HepG2 (cell line): ENCODE results near the gene THSD4. TPM values are rescaled to one million over a fixed set of nuclear protein-coding genes. Genes with fewer than 3 reads are reported as not detected.

Experiments used
- EP300 ChIP-seq, 3 experiments: sonication (generic) in 1 of 3; formaldehyde crosslinking in 1 of 3; IDR thresholded peaks; 2 replicates each; pipeline versions ENCODE4 v1.5.1 to v1.6.1; 2011 to 2020; ENCODE audit warnings: low read depth in 2 of 3, low read length in 2 of 3, borderline replicate concordance in 1 of 3, improper control_type of control experiment in 1 of 3, mild to moderate bottlenecking in 1 of 3, missing genetic modification reagents in 1 of 3, moderate library complexity in 1 of 3
- HIVEP1 ChIP-seq: sonication (generic); formaldehyde crosslinking; IDR thresholded peaks from 2 replicates; pipeline ENCODE4 v1.4.0; 2020; ENCODE audit warnings: mild to moderate bottlenecking, missing genetic modification reagents
- PCBP1 ChIP-seq: fragments of 200-400 bp; formaldehyde crosslinking; IDR thresholded peaks from 2 replicates; pipeline ENCODE4 v1.6.1; 2017; ENCODE audit warnings: mild to moderate bottlenecking, low read depth, low read length, borderline replicate concordance
- PRMT3 ChIP-seq: sonication (generic); formaldehyde crosslinking; IDR thresholded peaks from 2 replicates; pipeline ENCODE4 v1.8.1; 2022; ENCODE audit warnings: low read depth, mild to moderate bottlenecking, moderate library complexity, missing genetic modification reagents, borderline replicate concordance
- RARA ChIP-seq: IDR thresholded peaks from 2 replicates; pipeline ENCODE4 v1.6.1; 2016; ENCODE audit warnings: missing genetic modification reagents, missing compliant biosample characterization
- SNAI1 ChIP-seq: sonication (generic); formaldehyde crosslinking; IDR thresholded peaks from 2 replicates; pipeline ENCODE4 v1.5.0; 2020; ENCODE audit warnings: mild to moderate bottlenecking, missing genetic modification reagents, borderline replicate concordance
- TOPORS ChIP-seq: sonication (generic); formaldehyde crosslinking; IDR thresholded peaks from 2 replicates; pipeline ENCODE4 v1.8.0; 2023; ENCODE audit warnings: mild to moderate bottlenecking, missing genetic modification reagents
- YEATS2 ChIP-seq: sonication (generic); formaldehyde crosslinking; IDR thresholded peaks from 2 replicates; pipeline ENCODE4 v1.4.0; 2020; ENCODE audit warnings: missing genetic modification reagents, borderline replicate concordance
- ZFP82 ChIP-seq: sonication (generic); formaldehyde crosslinking; IDR thresholded peaks from 2 replicates; pipeline ENCODE4 v1.5.1; 2020; ENCODE audit warnings: mild to moderate bottlenecking, missing genetic modification reagents, borderline replicate concordance
- ZIK1 ChIP-seq: sonication (generic); formaldehyde crosslinking; IDR thresholded peaks from 2 replicates; pipeline ENCODE4 v1.5.0; 2020; ENCODE audit warnings: mild to moderate bottlenecking, low read depth, missing genetic modification reagents, borderline replicate concordance
- ZNF12 ChIP-seq: sonication (generic); formaldehyde crosslinking; IDR thresholded peaks from 2 replicates; pipeline ENCODE4 v1.5.0; 2020; ENCODE audit warnings: missing genetic modification reagents
- ZNF296 ChIP-seq: sonication (generic); formaldehyde crosslinking; conservative IDR thresholded peaks from 2 replicates; pipeline ENCODE4 v1.5.0; 2020; ENCODE audit warnings: mild to moderate bottlenecking, missing genetic modification reagents
- ZNF317 ChIP-seq: sonication (generic); formaldehyde crosslinking; IDR thresholded peaks from 2 replicates; pipeline ENCODE4 v1.5.0; 2020; ENCODE audit warnings: mild to moderate bottlenecking, missing genetic modification reagents
- polyA plus RNA-seq, 8 experiments: library from polyadenylated mRNA; depleted of rRNA in 3 of 8; stranded (reverse) in 7 of 8; unstranded in 1 of 8; fragments of >200 nt; fragmentation: Illumina TruSeq in 4 of 8; extraction: Trizol in 4 of 8; gene quantifications; 2 replicates each; pipeline versions ENCODE4 v1.2.1 to v1.2.3, GENCODE V29; 2011 to 2016; ENCODE audit warnings: low read depth in 4 of 8, missing spikeins in 1 of 8, mixed read lengths in 1 of 8; ENCODE audit not compliant: insufficient read depth in 1 of 8
- total RNA-seq, 5 experiments: library from RNA; depleted of rRNA; stranded (reverse); fragments of >200 nt; fragmentation: Illumina TruSeq; extraction: Trizol; gene quantifications; 2 replicates each; pipeline ENCODE4 v1.2.3, GENCODE V29; 2016; ENCODE audit warnings: low read depth in 1 of 5
- TF ChIP-seq, protein P1 (sequence below): fragments of 450-650 bp; IDR thresholded peaks from 2 replicates; pipeline ENCODE4 v1.6.1; 2016
- TF ChIP-seq, protein P2 (sequence below): IDR thresholded peaks from 2 replicates; pipeline ENCODE4 v1.6.1; 2016; ENCODE audit warnings: missing compliant biosample characterization, missing genetic modification reagents, borderline replicate concordance
- TF ChIP-seq, protein P3 (sequence below): IDR thresholded peaks from 2 replicates; pipeline ENCODE4 v1.6.1; 2016
- TF ChIP-seq, protein P4 (sequence below): sonication (generic); formaldehyde crosslinking; IDR thresholded peaks from 2 replicates; pipeline ENCODE4 v1.4.0; 2020; ENCODE audit warnings: low read depth, mild to moderate bottlenecking, missing genetic modification reagents
- TF ChIP-seq, protein P5 (sequence below): sonication (generic); formaldehyde crosslinking; IDR thresholded peaks from 2 replicates; pipeline ENCODE4 v1.4.0; 2020; ENCODE audit warnings: mild to moderate bottlenecking, missing genetic modification reagents
- TF ChIP-seq, protein P6 (sequence below): IDR thresholded peaks from 2 replicates; pipeline ENCODE4 v1.6.1; 2012; ENCODE audit warnings: inconsistent platforms

Gene THSD4
- total and polyA plus RNA-seq, 2 of the 13 experiments (the other 11 are each of a cell fraction or from before 2014, with no cell fraction given): 0.07 to 0.21 TPM

DNA sequence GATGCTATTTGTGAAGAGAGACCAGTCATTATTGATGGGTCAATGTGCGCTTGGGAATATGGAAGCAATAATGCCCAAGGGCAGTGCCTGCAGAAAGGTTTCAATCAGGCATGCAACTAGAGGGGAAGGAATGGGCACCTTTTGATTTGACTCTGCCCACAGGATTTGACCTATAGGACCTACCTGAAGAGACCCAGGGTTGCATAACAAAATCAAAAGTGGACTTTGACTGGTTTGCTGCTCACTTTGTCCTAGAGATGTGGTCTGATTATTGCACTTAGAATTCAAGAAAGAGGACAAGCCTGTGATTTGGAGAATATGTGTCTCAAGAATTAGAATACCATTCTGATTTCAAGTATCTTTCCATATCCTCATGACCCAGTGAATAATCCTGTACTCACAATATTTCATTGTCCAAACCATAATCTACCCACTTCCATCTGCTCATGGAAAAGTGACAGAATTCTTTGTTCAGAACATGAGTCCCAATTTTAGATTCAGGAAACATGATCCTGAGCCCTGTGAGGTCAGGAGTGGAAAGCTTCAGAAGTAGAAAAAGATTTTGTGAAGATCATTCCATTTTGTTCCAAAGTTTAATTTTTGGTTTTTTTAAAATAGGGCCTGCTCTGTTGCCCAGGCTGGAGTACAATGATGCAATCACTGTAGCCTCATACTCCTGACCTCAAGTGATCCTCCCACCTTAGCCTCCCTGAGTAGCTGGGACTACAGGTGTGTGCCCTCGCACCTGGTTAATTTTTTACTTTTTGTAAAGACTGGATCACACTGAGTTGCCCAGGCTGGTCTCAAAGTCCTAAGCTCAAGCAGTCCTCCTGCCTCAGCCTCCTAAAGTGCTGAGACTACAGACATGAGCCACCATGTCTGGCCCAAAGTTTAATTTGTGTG is 543.8 kb downstream of the THSD4 start (continued):
- TF ChIP-seq, protein P1, sequence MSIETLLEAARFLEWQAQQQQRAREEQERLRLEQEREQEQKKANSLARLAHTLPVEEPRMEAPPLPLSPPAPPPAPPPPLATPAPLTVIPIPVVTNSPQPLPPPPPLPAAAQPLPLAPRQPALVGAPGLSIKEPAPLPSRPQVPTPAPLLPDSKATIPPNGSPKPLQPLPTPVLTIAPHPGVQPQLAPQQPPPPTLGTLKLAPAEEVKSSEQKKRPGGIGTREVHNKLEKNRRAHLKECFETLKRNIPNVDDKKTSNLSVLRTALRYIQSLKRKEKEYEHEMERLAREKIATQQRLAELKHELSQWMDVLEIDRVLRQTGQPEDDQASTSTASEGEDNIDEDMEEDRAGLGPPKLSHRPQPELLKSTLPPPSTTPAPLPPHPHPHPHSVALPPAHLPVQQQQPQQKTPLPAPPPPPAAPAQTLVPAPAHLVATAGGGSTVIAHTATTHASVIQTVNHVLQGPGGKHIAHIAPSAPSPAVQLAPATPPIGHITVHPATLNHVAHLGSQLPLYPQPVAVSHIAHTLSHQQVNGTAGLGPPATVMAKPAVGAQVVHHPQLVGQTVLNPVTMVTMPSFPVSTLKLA: no peak
- TF ChIP-seq EP300 (IDR thresholded peaks at IDR 0.05; ENCODE audit: low read depth in 2 of 2, low read length in 2 of 2) (peak in 1 of 2 experiments; percentile 27; a peak in 1 of 4 replicates), EP300 (CRISPR knock-in tag; IDR thresholded peaks at IDR 0.05; ENCODE audit: borderline replicate concordance) (no peak), PCBP1 (no peak), ZFP82 (CRISPR knock-in tag) (no peak), ZIK1 (no peak), HIVEP1 (no peak), RARA (CRISPR knock-in tag) (peak; percentile 70), PRMT3 (CRISPR knock-in tag) (no peak), YEATS2 (CRISPR knock-in tag) (no peak), SNAI1 (CRISPR knock-in tag) (no peak), ZNF12 (CRISPR knock-in tag) (no peak), TOPORS (CRISPR knock-in tag) (no peak), ZNF296 (CRISPR knock-in tag) (no peak), ZNF317 (CRISPR knock-in tag) (peak; percentile 28; the same call in 1 of the 2 replicates)
- TF ChIP-seq, protein P2, sequence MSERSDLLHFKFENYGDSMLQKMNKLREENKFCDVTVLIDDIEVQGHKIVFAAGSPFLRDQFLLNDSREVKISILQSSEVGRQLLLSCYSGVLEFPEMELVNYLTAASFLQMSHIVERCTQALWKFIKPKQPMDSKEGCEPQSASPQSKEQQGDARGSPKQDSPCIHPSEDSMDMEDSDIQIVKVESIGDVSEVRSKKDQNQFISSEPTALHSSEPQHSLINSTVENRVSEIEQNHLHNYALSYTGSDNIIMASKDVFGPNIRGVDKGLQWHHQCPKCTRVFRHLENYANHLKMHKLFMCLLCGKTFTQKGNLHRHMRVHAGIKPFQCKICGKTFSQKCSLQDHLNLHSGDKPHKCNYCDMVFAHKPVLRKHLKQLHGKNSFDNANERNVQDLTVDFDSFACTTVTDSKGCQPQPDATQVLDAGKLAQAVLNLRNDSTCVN: no peak
- TF ChIP-seq, protein P3, sequence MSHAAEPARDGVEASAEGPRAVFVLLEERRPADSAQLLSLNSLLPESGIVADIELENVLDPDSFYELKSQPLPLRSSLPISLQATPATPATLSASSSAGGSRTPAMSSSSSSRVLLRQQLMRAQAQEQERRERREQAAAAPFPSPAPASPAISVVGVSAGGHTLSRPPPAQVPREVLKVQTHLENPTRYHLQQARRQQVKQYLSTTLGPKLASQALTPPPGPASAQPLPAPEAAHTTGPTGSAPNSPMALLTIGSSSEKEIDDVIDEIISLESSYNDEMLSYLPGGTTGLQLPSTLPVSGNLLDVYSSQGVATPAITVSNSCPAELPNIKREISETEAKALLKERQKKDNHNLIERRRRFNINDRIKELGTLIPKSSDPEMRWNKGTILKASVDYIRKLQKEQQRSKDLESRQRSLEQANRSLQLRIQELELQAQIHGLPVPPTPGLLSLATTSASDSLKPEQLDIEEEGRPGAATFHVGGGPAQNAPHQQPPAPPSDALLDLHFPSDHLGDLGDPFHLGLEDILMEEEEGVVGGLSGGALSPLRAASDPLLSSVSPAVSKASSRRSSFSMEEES (CRISPR knock-in tag): no peak
- TF ChIP-seq, protein P4, sequence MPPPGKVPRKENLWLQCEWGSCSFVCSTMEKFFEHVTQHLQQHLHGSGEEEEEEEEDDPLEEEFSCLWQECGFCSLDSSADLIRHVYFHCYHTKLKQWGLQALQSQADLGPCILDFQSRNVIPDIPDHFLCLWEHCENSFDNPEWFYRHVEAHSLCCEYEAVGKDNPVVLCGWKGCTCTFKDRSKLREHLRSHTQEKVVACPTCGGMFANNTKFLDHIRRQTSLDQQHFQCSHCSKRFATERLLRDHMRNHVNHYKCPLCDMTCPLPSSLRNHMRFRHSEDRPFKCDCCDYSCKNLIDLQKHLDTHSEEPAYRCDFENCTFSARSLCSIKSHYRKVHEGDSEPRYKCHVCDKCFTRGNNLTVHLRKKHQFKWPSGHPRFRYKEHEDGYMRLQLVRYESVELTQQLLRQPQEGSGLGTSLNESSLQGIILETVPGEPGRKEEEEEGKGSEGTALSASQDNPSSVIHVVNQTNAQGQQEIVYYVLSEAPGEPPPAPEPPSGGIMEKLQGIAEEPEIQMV (CRISPR knock-in tag): no peak
- TF ChIP-seq, protein P5, sequence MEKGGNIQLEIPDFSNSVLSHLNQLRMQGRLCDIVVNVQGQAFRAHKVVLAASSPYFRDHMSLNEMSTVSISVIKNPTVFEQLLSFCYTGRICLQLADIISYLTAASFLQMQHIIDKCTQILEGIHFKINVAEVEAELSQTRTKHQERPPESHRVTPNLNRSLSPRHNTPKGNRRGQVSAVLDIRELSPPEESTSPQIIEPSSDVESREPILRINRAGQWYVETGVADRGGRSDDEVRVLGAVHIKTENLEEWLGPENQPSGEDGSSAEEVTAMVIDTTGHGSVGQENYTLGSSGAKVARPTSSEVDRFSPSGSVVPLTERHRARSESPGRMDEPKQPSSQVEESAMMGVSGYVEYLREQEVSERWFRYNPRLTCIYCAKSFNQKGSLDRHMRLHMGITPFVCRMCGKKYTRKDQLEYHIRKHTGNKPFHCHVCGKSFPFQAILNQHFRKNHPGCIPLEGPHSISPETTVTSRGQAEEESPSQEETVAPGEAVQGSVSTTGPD (CRISPR knock-in tag): no peak
- TF ChIP-seq, protein P6, sequence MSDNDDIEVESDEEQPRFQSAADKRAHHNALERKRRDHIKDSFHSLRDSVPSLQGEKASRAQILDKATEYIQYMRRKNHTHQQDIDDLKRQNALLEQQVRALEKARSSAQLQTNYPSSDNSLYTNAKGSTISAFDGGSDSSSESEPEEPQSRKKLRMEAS: no peak
